Astrocyte of the cerebellum (primary cell): ENCODE measurements around the gene SCMH1.

Experiments
- DNase-seq: peaks from one replicate; pipeline ENCODE4 v3.0.0-alpha.2; 2011; ENCODE audit warnings: low read depth
- H3K4me3 ChIP-seq: 2 replicates; pipeline ENCODE4 v1.5.1; 2011; ENCODE audit warnings: mild to moderate bottlenecking, low read depth, low read length, moderate library complexity
- in situ Hi-C: cut with HindIII; loops from 2 replicates; pipeline ENCODE4 v1.10.0; 2017; ENCODE audit warnings: low sequenced_read_pairs
- TF ChIP-seq, protein P1 (sequence below): IDR thresholded peaks from 2 replicates; pipeline ENCODE4 v1.5.1; 2012; ENCODE audit warnings: low read length, low read depth, moderate library complexity, mild to moderate bottlenecking; ENCODE audit errors: missing control alignments

Gene SCMH1

DNA sequence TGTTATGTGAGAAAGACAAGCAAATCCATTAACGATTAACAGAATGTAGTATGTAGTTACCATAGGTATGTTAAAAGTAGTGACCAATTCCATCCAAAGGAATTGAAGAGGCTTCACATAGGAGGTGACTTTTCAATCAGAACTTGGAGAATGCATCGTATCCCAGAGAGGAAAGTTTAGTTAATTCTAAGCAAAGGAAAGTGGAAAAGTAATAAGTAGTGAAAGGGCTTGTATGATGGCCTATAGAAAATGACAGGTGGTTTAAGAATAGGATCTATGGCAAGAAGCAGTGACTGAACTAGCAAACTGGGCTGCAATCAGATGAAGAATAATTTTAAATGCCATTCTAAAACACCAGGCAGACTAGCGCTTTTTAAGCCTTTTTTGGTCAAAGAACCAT, 16.6 kb downstream of the SCMH1 start:
- no peak overlapping the region for H3K4me3 ChIP-seq
- no peak for DNase-seq
- in situ Hi-C loops, result no loop called here
- TF ChIP-seq, protein P1, sequence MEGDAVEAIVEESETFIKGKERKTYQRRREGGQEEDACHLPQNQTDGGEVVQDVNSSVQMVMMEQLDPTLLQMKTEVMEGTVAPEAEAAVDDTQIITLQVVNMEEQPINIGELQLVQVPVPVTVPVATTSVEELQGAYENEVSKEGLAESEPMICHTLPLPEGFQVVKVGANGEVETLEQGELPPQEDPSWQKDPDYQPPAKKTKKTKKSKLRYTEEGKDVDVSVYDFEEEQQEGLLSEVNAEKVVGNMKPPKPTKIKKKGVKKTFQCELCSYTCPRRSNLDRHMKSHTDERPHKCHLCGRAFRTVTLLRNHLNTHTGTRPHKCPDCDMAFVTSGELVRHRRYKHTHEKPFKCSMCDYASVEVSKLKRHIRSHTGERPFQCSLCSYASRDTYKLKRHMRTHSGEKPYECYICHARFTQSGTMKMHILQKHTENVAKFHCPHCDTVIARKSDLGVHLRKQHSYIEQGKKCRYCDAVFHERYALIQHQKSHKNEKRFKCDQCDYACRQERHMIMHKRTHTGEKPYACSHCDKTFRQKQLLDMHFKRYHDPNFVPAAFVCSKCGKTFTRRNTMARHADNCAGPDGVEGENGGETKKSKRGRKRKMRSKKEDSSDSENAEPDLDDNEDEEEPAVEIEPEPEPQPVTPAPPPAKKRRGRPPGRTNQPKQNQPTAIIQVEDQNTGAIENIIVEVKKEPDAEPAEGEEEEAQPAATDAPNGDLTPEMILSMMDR, result no peak

DNA sequence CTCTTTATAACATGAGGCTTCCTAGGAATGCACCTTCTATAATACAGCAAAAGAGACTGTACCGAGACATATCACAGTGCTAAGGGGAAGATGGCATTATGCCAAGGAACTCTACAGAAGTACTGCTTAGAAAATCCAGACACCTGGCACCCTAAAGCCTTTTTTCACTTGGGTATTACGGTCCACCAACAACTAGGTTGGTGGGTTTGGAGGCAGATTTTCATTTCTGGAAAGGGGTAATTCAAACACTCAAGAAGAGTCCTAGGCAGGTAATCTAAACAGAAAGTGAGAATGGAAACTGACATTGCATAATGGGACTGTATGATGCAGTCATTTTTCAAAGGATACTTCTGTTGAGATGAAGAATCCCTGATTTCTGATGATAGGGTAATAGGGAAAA, 19.6 kb downstream of the SCMH1 start:
- TF ChIP-seq, protein P1, result no peak
- no peak for DNase-seq
- H3K4me3 ChIP-seq, result no peak overlapping the region
- in situ Hi-C loops, result no loop called here

DNA sequence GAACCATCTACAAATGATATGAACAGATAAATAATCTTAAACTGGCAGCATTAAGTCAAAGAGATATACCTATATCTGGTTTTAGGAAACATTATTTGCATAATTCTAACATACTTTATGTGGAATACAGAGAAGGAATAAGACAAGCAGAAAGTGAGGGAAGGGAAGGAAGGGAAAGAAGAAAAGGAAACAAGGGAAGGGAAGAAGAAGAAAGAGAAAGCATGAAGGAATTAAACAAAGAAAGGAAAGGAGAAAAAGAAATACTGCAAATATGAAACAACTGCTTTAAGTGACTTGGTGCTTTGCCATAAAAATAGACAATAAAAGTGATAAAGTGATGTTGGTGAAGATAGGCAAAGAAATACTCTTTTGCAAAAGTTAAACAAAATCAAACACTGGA, 20.1 kb downstream of the SCMH1 start:
- in situ Hi-C loops, result no loop called here
- no peak for DNase-seq
- no peak overlapping the region for H3K4me3 ChIP-seq
- TF ChIP-seq, protein P1, result no peak

DNA sequence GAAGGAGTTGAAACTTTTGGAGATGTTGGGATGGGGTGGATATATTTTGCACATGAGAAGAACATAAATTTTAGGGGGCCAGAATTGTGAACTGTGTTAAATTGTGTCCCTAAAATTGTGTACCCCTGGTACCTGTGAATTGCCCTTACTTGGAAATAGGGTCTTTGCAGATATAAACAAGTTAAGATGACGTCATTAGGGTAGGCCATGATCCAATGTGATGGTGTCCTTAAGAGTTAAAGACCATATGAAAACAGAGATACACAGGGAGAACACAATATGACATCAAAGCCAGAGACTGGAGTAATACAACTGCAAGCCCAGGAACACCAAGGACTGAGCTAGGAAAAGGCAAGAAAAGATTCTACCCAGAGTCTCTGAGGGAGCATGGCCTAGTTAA, 24.0 kb downstream of the SCMH1 start:
- TF ChIP-seq, protein P1, result no peak
- no peak overlapping the region for H3K4me3 ChIP-seq
- in situ Hi-C loops, result no loop called here
- no peak for DNase-seq

DNA sequence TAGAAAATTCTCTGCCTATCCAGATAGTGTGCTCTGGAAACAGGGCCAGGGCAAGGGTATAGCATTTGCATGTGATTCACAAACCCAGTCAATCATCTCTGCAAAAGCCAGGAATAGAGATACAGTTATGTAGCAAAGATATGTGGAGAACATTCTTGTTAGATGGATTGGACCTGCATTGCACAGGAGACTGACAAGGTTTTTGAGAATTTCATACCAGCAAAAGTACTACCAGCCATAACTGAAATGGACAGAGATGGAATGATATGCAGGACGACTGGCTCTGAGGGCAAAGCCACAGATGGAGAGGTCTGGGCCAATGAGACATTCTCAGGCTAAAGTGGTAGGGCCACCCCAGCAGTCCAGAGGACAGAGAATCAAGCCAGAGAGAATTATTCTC, 24.7 kb downstream of the SCMH1 start:
- DNase-seq, result no peak
- TF ChIP-seq, protein P1, result no peak
- in situ Hi-C loops, result no loop called here
- no peak overlapping the region for H3K4me3 ChIP-seq

DNA sequence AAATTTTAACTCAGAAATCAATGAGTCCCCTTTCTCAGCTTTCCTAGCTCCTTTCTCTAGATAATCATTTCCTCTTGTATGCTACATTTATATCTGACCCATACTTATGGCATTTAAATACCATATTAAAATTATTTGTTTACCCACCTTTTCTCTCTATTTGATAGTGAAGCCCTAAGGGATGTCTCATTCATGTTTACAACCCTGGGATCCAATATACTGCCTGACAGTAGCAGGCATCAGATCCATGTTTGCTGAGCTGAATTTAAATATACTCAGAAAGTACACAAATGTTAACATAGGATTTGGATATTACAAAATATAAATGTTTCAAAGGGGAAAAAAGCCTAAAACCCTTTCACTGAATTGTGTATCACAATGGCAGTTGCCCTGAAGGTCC, 26.5 kb downstream of the SCMH1 start:
- DNase-seq, result no peak
- in situ Hi-C loops, result no loop called here

More for the DNA sequence above, 26.5 kb downstream of the SCMH1 start:
- no peak overlapping the region for H3K4me3 ChIP-seq
- TF ChIP-seq, protein P1, result no peak
